ENCODE data around the gene NCBP3. TPM values are rescaled to one million over a fixed set of nuclear protein-coding genes. Genes with fewer than 3 reads are reported as not detected.

NCBP3 gene
- total and polyA plus RNA-seq, 2 of the 4 experiments (the other 2 are of a cell fraction), result 10.8 to 13.5 TPM

GRCh38 chr17:3821101-3821500 lies 24.9 kb downstream of the NCBP3 start:
- intact Hi-C loops (cut with micrococcal nuclease), result no loop called here
- CTCF ChIA-PET, result interaction anchor here (0.9 kb wide), 1 partner anchor 84 kb away, joined by 5 read pairs; no protein-coding TSS in a partner anchor

More at GRCh38 chr17:3821101-3821500, 24.9 kb downstream of the NCBP3 start:
- no peaks in the 10 kb centered on the region for H3K9me3 ChIP-seq (ENCODE audit: control insufficient read depth, insufficient read depth, low read length)
- no peak overlapping the region for H3K4ac ChIP-seq (ENCODE audit: low read depth, low read length)
- dilution Hi-C loops (cut with HindIII; ENCODE audit: low sequenced_read_pairs, unreplicated experiment), result no loop called here
- in situ Hi-C loops (cut with MboI; ENCODE audit: low sequenced_read_pairs), result loop anchor here (25.0 kb wide), 1 partner anchor 784 kb away; no protein-coding TSS in a partner anchor
- H4K5ac ChIP-seq (ENCODE audit: low read depth, low read length), result no peak overlapping the region
- no peak overlapping the region for H3K27ac ChIP-seq (ENCODE audit: insufficient read depth, low read length)
- no peak overlapping the region for H3K23ac ChIP-seq (ENCODE audit: low read depth, low read length)
- no peak overlapping the region for H2AFZ ChIP-seq (replicated peaks; ENCODE audit: low read length, poor library complexity)
- DNase-seq (no peak), ATAC-seq (ENCODE audit: low read depth) (no peak)
- no peak for TF ChIP-seq BHLHE40 (IDR thresholded peaks at IDR 0.05; ENCODE audit: low read depth, low read length)
- no peak for TF ChIP-seq RAD21 (IDR thresholded peaks at IDR 0.05; ENCODE audit: low read length)
- TF ChIP-seq POLR2A (IDR thresholded peaks at IDR 0.05; ENCODE audit: low read depth, low read length), result no peak
- no peak for TF ChIP-seq MAFK (IDR thresholded peaks at IDR 0.05; ENCODE audit: low read depth, low read length)
- TF ChIP-seq, protein P1, sequence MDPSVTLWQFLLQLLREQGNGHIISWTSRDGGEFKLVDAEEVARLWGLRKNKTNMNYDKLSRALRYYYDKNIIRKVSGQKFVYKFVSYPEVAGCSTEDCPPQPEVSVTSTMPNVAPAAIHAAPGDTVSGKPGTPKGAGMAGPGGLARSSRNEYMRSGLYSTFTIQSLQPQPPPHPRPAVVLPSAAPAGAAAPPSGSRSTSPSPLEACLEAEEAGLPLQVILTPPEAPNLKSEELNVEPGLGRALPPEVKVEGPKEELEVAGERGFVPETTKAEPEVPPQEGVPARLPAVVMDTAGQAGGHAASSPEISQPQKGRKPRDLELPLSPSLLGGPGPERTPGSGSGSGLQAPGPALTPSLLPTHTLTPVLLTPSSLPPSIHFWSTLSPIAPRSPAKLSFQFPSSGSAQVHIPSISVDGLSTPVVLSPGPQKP (IDR thresholded peaks at IDR 0.05; ENCODE audit: borderline replicate concordance, low read depth, low read length), result no peak
- no peak for TF ChIP-seq CEBPB (IDR thresholded peaks at IDR 0.05; ENCODE audit: low read depth, low read length)
- TF ChIP-seq SMC3 (IDR thresholded peaks at IDR 0.05; ENCODE audit: low read depth, low read length), result no peak
- no peak for TF ChIP-seq RCOR1 (IDR thresholded peaks at IDR 0.05; ENCODE audit: insufficient replicate concordance, low read length)
- TF ChIP-seq MAZ (IDR thresholded peaks at IDR 0.05; ENCODE audit: borderline replicate concordance, low read depth, low read length), result no peak
- no peak for TF ChIP-seq RFX5 (IDR thresholded peaks at IDR 0.05; ENCODE audit: low read depth, low read length)
- no peak for TF ChIP-seq MXI1 (IDR thresholded peaks at IDR 0.05; ENCODE audit: borderline replicate concordance, low read depth, low read length)
- no peak for TF ChIP-seq FOS (IDR thresholded peaks at IDR 0.05; ENCODE audit: low read depth, low read length)
- no peak for TF ChIP-seq CHD1 (IDR thresholded peaks at IDR 0.05; ENCODE audit: low read depth, low read length)
- TF ChIP-seq NFE2L2 (IDR thresholded peaks at IDR 0.05; ENCODE audit: low read depth, low read length), result no peak
- peaks cover 39% of the 10 kb centered on the region for H3K36me3 ChIP-seq (ENCODE audit: control insufficient read depth, insufficient read depth, low read length)
- no peaks in the 10 kb centered on the region for H3K4me1 ChIP-seq (ENCODE audit: control insufficient read depth, insufficient read depth, low read length)
- no peak overlapping the region for H3K18ac ChIP-seq (ENCODE audit: low read depth, low read length)
- no peak overlapping the region for H3K14ac ChIP-seq (replicated peaks; ENCODE audit: low read depth, low read length)
- H3K79me1 ChIP-seq (ENCODE audit: low read depth in 1 of 2, low read length in 2 of 2), result peaks cover 6 to 7% of the 10 kb centered on the region in 2 experiments; a peak in 2 of 4 replicates
- peaks cover 3% of the 10 kb centered on the region; the same call in 1 of the 2 replicates for H3K9me1 ChIP-seq (ENCODE audit: insufficient read depth, low read length)
- H4K8ac ChIP-seq (ENCODE audit: low read depth in 2 of 2, low read length in 2 of 2), result no peak overlapping the region
- no peak overlapping the region for H4K91ac ChIP-seq (ENCODE audit: insufficient read depth, low read depth, low read length)
- no peak overlapping the region for H2BK5ac ChIP-seq (ENCODE audit: low read depth, low read length, poor library complexity, severe bottlenecking)
- H3K4me3 ChIP-seq (ENCODE audit: insufficient read depth, low read depth, low read length), result no peak overlapping the region
- no peak overlapping the region for H2BK15ac ChIP-seq (ENCODE audit: low read depth, low read length)
- no peak overlapping the region for H3K4me2 ChIP-seq (ENCODE audit: low read depth, low read length)
- H2AK9ac ChIP-seq (replicated peaks; ENCODE audit: low read depth, low read length, poor library complexity), result no peak overlapping the region
- no TSS peak for BruUV-seq (replicated peaks)
- no peak overlapping the region for H2BK120ac ChIP-seq (ENCODE audit: low read depth, low read length)
- no peaks in the 10 kb centered on the region for H3K27me3 ChIP-seq (ENCODE audit: control insufficient read depth, insufficient read depth, low read length)
- POLR2A ChIA-PET (ENCODE audit: unreplicated experiment), result no interaction called here
- H2AK5ac ChIP-seq (ENCODE audit: low read depth, low read length), result no peak overlapping the region
- no peak overlapping the region for H3K9ac ChIP-seq (ENCODE audit: low read depth, low read length)
- no peak overlapping the region for H3K56ac ChIP-seq (ENCODE audit: extremely low read depth, insufficient read depth, low read length)
- H2BK20ac ChIP-seq (ENCODE audit: low read depth, low read length), result no peak overlapping the region
- H4K20me1 ChIP-seq (ENCODE audit: insufficient read depth, low read length), result peaks cover 3% of the 10 kb centered on the region; the same call in 1 of the 2 replicates
- 96% methylated on average over 4 of the region's 9 CpGs; no CpG with 5 or more reads in 1 of the 2 experiments for WGBS, 2 experiments (ENCODE audit: extremely low coverage in 2 of 2, insufficient read length in 1 of 2)

Data from IMR-90 (cell line).